Measurements from ENCODE around the gene LRRC45.

DNA sequence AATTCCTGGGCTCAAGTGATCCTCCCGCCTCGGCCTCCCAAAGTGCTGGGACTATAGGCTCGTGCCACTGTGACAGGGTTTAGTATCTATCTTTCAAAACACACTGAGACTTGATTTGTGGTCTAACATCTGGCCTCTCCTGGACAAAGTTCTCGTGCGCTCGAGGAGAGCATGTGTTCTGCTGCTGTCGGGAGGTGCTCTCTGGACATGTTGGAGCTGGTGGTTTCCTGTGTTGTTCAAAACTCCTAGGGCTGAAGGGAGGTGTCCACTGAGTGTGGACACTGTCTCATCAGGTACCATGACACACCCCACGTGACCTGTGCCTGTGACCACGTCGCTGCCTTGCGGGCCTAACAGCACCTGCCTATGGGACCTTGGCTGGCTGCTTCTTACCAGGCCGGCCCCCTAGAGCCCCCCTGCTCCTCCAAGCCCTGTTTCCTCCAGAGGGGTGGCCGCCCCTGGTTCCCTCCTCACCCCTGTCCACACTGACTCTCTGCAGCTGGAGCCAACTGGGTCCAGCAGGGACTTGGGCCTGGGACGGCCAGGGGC, 22.9 kb downstream of the LRRC45 start:
- TF ChIP-seq TAF1 (IDR thresholded peaks at IDR 0.05; ENCODE audit: borderline replicate concordance, insufficient read depth, low read length), result no peak
- TF ChIP-seq SIN3A (IDR thresholded peaks at IDR 0.05; ENCODE audit: borderline replicate concordance, insufficient read depth, low read length), result no peak
- TF ChIP-seq, protein P1, sequence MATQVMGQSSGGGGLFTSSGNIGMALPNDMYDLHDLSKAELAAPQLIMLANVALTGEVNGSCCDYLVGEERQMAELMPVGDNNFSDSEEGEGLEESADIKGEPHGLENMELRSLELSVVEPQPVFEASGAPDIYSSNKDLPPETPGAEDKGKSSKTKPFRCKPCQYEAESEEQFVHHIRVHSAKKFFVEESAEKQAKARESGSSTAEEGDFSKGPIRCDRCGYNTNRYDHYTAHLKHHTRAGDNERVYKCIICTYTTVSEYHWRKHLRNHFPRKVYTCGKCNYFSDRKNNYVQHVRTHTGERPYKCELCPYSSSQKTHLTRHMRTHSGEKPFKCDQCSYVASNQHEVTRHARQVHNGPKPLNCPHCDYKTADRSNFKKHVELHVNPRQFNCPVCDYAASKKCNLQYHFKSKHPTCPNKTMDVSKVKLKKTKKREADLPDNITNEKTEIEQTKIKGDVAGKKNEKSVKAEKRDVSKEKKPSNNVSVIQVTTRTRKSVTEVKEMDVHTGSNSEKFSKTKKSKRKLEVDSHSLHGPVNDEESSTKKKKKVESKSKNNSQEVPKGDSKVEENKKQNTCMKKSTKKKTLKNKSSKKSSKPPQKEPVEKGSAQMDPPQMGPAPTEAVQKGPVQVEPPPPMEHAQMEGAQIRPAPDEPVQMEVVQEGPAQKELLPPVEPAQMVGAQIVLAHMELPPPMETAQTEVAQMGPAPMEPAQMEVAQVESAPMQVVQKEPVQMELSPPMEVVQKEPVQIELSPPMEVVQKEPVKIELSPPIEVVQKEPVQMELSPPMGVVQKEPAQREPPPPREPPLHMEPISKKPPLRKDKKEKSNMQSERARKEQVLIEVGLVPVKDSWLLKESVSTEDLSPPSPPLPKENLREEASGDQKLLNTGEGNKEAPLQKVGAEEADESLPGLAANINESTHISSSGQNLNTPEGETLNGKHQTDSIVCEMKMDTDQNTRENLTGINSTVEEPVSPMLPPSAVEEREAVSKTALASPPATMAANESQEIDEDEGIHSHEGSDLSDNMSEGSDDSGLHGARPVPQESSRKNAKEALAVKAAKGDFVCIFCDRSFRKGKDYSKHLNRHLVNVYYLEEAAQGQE (IDR thresholded peaks at IDR 0.05; ENCODE audit: insufficient read depth in 1 of 2, low read depth in 2 of 2, low read length in 2 of 2), result no peak
- no peak for TF ChIP-seq POLR2AphosphoS5 (IDR thresholded peaks at IDR 0.05; ENCODE audit: low read depth, low read length)
